H9 (cell line): Measurements from ENCODE around the gene TCP11L1. TPM values are rescaled to one million over a fixed set of nuclear protein-coding genes. Genes with fewer than 3 reads are reported as not detected.

Source experiments
- DNase-seq: peaks from one replicate; pipeline ENCODE4 v3.0.0-alpha.2; 2017
- H2AFZ ChIP-seq: one replicate; pipeline ENCODE4 v1.6.1; 2013; ENCODE audit warnings: mild to moderate bottlenecking, low read length, control low read depth, moderate library complexity
- H2AK5ac ChIP-seq: 2 replicates; pipeline ENCODE4 v1.6.1; 2013; ENCODE audit warnings: low read length, control low read depth, mixed read lengths; ENCODE audit not compliant: insufficient read length
- H2BK120ac ChIP-seq: one replicate; pipeline ENCODE4 v1.6.1; 2013; ENCODE audit warnings: low read depth, mild to moderate bottlenecking, low read length, control low read depth, inconsistent platforms; ENCODE audit not compliant: poor library complexity, severe bottlenecking
- H2BK12ac ChIP-seq: 2 replicates; pipeline ENCODE4 v1.6.1; 2013; ENCODE audit warnings: low read length, control low read depth, mixed read lengths, low read depth; ENCODE audit not compliant: insufficient read length
- H2BK15ac ChIP-seq: 2 replicates; pipeline ENCODE4 v1.6.1; 2013; ENCODE audit warnings: low read depth, low read length, control low read depth
- H2BK20ac ChIP-seq: one replicate; pipeline ENCODE4 v1.6.1; 2013; ENCODE audit warnings: low read depth, mild to moderate bottlenecking, low read length, control low read depth, inconsistent platforms; ENCODE audit not compliant: poor library complexity, severe bottlenecking
- H2BK5ac ChIP-seq: 2 replicates; pipeline ENCODE4 v1.6.1; 2013; ENCODE audit warnings: low read length, control low read depth, mixed read lengths; ENCODE audit not compliant: insufficient read length
- H3K14ac ChIP-seq: 2 replicates; pipeline ENCODE4 v1.6.1; 2013; ENCODE audit warnings: low read length, control low read depth; ENCODE audit not compliant: insufficient read depth
- H3K18ac ChIP-seq: 2 replicates; pipeline ENCODE4 v1.6.1; 2013; ENCODE audit warnings: low read depth, mild to moderate bottlenecking, mixed read lengths, low read length, control low read depth; ENCODE audit not compliant: insufficient read length
- H3K23ac ChIP-seq: 2 replicates; pipeline ENCODE4 v1.6.1; 2013; ENCODE audit warnings: low read length, control low read depth, mixed read lengths, low read depth; ENCODE audit not compliant: insufficient read length
- H3K23me2 ChIP-seq: 2 replicates; pipeline ENCODE4 v1.6.1; 2013; ENCODE audit warnings: low read depth, mild to moderate bottlenecking, mixed read lengths, low read length, control low read depth; ENCODE audit not compliant: insufficient read length, poor library complexity, severe bottlenecking
- H3K27ac ChIP-seq: 2 replicates; pipeline ENCODE4 v1.5.1; 2013; ENCODE audit warnings: low read length, control low read depth, mixed read lengths, low read depth; ENCODE audit not compliant: insufficient read length
- H3K27me3 ChIP-seq: 2 replicates; pipeline ENCODE4 v1.6.1; 2013; ENCODE audit warnings: low read length, control low read depth, inconsistent platforms; ENCODE audit not compliant: insufficient read depth
- H3K4ac ChIP-seq: 2 replicates; pipeline ENCODE4 v1.6.1; 2013; ENCODE audit warnings: low read depth, mild to moderate bottlenecking, control low read depth, inconsistent platforms, low read length, moderate library complexity
- H3K4me1 ChIP-seq: 2 replicates; pipeline ENCODE4 v1.6.1; 2013; ENCODE audit warnings: low read length, control low read depth, inconsistent platforms; ENCODE audit not compliant: insufficient read depth
- H3K4me2 ChIP-seq: 2 replicates; pipeline ENCODE4 v1.6.1; 2013; ENCODE audit warnings: low read length, control low read depth, mixed read lengths; ENCODE audit not compliant: insufficient read length, insufficient read depth
- H3K56ac ChIP-seq: 2 replicates; pipeline ENCODE4 v1.6.1; 2013; ENCODE audit warnings: low read depth, mild to moderate bottlenecking, mixed read lengths, low read length, control low read depth; ENCODE audit not compliant: insufficient read length
- H3K79me1 ChIP-seq: 2 replicates; pipeline ENCODE4 v1.6.1; 2013; ENCODE audit warnings: low read depth, mild to moderate bottlenecking, moderate library complexity, low read length, control low read depth, inconsistent platforms; ENCODE audit not compliant: insufficient read depth, poor library complexity, severe bottlenecking
- H3K79me2 ChIP-seq: 2 replicates; pipeline ENCODE4 v1.6.1; 2013; ENCODE audit warnings: low read length, control low read depth, inconsistent platforms; ENCODE audit not compliant: insufficient read depth
- H3K9ac ChIP-seq: 2 replicates; pipeline ENCODE4 v1.6.1; 2013; ENCODE audit warnings: low read length, control low read depth, mixed read lengths; ENCODE audit not compliant: insufficient read length; ENCODE audit errors: extremely low read depth
- H3K9me3 ChIP-seq: one replicate; pipeline ENCODE4 v1.6.1; 2013; ENCODE audit warnings: low read depth, low read length, inconsistent platforms; ENCODE audit not compliant: control insufficient read depth
- H3T11ph ChIP-seq: one replicate; pipeline ENCODE4 v1.6.1; 2013; ENCODE audit warnings: mild to moderate bottlenecking, low read length, control low read depth, inconsistent platforms
- H4K20me1 ChIP-seq: one replicate; pipeline ENCODE4 v1.6.1; 2013; ENCODE audit not compliant: control insufficient read depth, insufficient read length, insufficient read depth
- H4K5ac ChIP-seq: 2 replicates; pipeline ENCODE4 v1.6.1; 2013; ENCODE audit warnings: low read depth, mild to moderate bottlenecking, mixed read lengths, low read length, control low read depth; ENCODE audit not compliant: insufficient read length
- H4K8ac ChIP-seq: replicated peaks from 2 replicates; pipeline ENCODE4 v1.6.1; 2013; ENCODE audit warnings: low read length, control low read depth, mixed read lengths, low read depth; ENCODE audit not compliant: insufficient read length
- H4K91ac ChIP-seq: 2 replicates; pipeline ENCODE4 v1.6.1; 2013; ENCODE audit warnings: low read depth, mild to moderate bottlenecking, moderate library complexity, mixed read lengths, low read length, control low read depth; ENCODE audit not compliant: insufficient read length
- H3K27ac Mint-ChIP-seq, 3 experiments: 2 replicates in 2 of 3; 3 replicates in 1 of 3; pipeline ENCODE4 v1.8.0; 2020 to 2021; ENCODE audit warnings: mixed read lengths in 3 of 3, mild to moderate bottlenecking in 1 of 3, moderate library complexity in 1 of 3
- H3K27me3 Mint-ChIP-seq: 2 replicates; pipeline ENCODE4 v1.8.0; 2021; ENCODE audit warnings: low read depth, mild to moderate bottlenecking, moderate library complexity, mixed read lengths
- H3K36me3 Mint-ChIP-seq, 3 experiments: 2 replicates in 2 of 3; 3 replicates in 1 of 3; pipeline ENCODE4 v1.8.0; 2020 to 2021; ENCODE audit warnings: low read depth in 3 of 3, mixed read lengths in 3 of 3; ENCODE audit not compliant: insufficient read depth in 1 of 3
- H3K4me1 Mint-ChIP-seq, 2 experiments: 2 replicates each; pipeline ENCODE4 v1.8.0; 2020; ENCODE audit warnings: mixed read lengths in 2 of 2
- H3K4me3 Mint-ChIP-seq, 2 experiments: 2 replicates in 1 of 2; 3 replicates in 1 of 2; pipeline ENCODE4 v1.8.0; 2020 to 2021; ENCODE audit warnings: mild to moderate bottlenecking in 2 of 2, mixed read lengths in 2 of 2, moderate library complexity in 1 of 2
- H3K9me3 Mint-ChIP-seq, 2 experiments: 2 replicates in 1 of 2; 3 replicates in 1 of 2; pipeline ENCODE4 v1.8.0; 2020; ENCODE audit warnings: mild to moderate bottlenecking in 2 of 2, mixed read lengths in 2 of 2, moderate library complexity in 1 of 2
- WGBS: extraction: QIAGEN DNeasy Blood & Tissue Kit; methylation state at CpG from one replicate; pipeline ENCODE4 v1.1.7; 2013; ENCODE audit warnings: missing lambda C conversion rate, low lambda C conversion rate, mixed read lengths; ENCODE audit not compliant: insufficient read length; ENCODE audit errors: extremely low coverage; 5-methylcytosine and 5-hydroxymethylcytosine counted together
- total RNA-seq: library from RNA; stranded (reverse); gene quantifications from 2 replicates; pipeline ENCODE4 v1.2.1, GENCODE V29; 2021
- TF ChIP-seq, protein P1 (sequence below): fragments of 200-600 bp; sonication (generic); conservative IDR thresholded peaks from 3 replicates; pipeline ENCODE4 v1.8.0; 2021; ENCODE audit warnings: antibody characterized with exemption, mild to moderate bottlenecking

Gene TCP11L1
- total RNA-seq, 1 experiment from 2014 or later, result 20.3 TPM

DNA sequence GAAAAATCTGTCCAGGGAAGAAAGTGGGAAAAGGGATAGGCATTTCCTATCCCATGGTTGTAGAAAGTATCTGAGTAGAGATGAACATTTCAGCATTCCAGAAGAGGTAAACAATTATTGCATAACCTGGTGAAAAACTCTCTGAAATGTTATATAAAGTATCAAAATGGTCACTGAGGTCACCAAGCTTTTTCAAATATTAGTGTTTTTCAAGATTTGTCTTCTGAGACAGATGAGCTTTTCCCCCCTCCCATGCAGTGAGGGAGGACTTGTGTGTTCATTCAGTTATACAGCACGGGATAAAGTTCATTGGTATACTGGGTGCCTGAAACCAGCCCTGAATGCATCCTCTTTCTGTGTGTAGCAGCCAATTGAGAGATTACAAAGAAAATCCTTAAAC lies 25.6 kb upstream of the TCP11L1 start:
- H3K4me2 ChIP-seq, result no peak overlapping the region
- no peak overlapping the region for H3K27ac ChIP-seq
- H3K18ac ChIP-seq, result no peak overlapping the region
- no peak overlapping the region for H3K14ac ChIP-seq
- H3K9me3 ChIP-seq, result no peaks in the 10 kb centered on the region
- peaks cover 2% of the 10 kb centered on the region; the same call in 1 of the 2 replicates for H3K4me1 ChIP-seq
- H3K9ac ChIP-seq, result no peak overlapping the region
- TF ChIP-seq, protein P1, sequence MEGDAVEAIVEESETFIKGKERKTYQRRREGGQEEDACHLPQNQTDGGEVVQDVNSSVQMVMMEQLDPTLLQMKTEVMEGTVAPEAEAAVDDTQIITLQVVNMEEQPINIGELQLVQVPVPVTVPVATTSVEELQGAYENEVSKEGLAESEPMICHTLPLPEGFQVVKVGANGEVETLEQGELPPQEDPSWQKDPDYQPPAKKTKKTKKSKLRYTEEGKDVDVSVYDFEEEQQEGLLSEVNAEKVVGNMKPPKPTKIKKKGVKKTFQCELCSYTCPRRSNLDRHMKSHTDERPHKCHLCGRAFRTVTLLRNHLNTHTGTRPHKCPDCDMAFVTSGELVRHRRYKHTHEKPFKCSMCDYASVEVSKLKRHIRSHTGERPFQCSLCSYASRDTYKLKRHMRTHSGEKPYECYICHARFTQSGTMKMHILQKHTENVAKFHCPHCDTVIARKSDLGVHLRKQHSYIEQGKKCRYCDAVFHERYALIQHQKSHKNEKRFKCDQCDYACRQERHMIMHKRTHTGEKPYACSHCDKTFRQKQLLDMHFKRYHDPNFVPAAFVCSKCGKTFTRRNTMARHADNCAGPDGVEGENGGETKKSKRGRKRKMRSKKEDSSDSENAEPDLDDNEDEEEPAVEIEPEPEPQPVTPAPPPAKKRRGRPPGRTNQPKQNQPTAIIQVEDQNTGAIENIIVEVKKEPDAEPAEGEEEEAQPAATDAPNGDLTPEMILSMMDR, result no peak
- no peak overlapping the region for H4K5ac ChIP-seq
- no peak overlapping the region for H2BK120ac ChIP-seq
- no peak overlapping the region for H4K91ac ChIP-seq
- peaks cover 7% of the 10 kb centered on the region for H3K23me2 ChIP-seq
- H2BK20ac ChIP-seq, result no peak overlapping the region
- no peak overlapping the region for H3T11ph ChIP-seq
- H3K9me3 Mint-ChIP-seq, result no peaks in the 10 kb centered on the region
- no peak overlapping the region for H3K56ac ChIP-seq
- no peak overlapping the region for H2BK15ac ChIP-seq
- H2AK5ac ChIP-seq, result no peak overlapping the region
- H4K20me1 ChIP-seq, result no peaks in the 10 kb centered on the region
- H3K23ac ChIP-seq, result no peak overlapping the region
- WGBS, result no CpG with 5 or more reads among the region's 1 CpG
- no peak for DNase-seq
- no peak overlapping the region for H4K8ac ChIP-seq
- H3K36me3 Mint-ChIP-seq, result no peaks in the 10 kb centered on the region
- 0 out of 5 replicates have a peak overlapping the region, but pooled peaks of 1 of the 2 experiments have one; percentile 24 for H3K4me3 Mint-ChIP-seq
- H3K79me1 ChIP-seq, result no peaks in the 10 kb centered on the region
- H2BK5ac ChIP-seq, result no peak overlapping the region
- no peak overlapping the region for H2AFZ ChIP-seq
- no peaks in the 10 kb centered on the region for H3K27me3 ChIP-seq
- H3K27ac Mint-ChIP-seq, result no peak overlapping the region
- no peak overlapping the region for H3K4ac ChIP-seq
- H3K4me1 Mint-ChIP-seq, result peaks cover 16 to 20% of the 10 kb centered on the region in 2 experiments
- H3K27me3 Mint-ChIP-seq, result peaks cover 28% of the 10 kb centered on the region
- H2BK12ac ChIP-seq, result no peak overlapping the region
- H3K79me2 ChIP-seq, result no peaks in the 10 kb centered on the region
